Left lung (tissue), 10 donors: ENCODE measurements around the gene HIVEP3. TPM values are rescaled to one million over a fixed set of nuclear protein-coding genes. Genes with fewer than 3 reads are reported as not detected.

Experiments used
- ATAC-seq: fragments of 200-7000 bp; cut with Tn5 transposase; one replicate; pipeline ENCODE4 v1.9.1; 2020; ENCODE audit warnings: moderate library complexity
- DNase-seq, 4 donors: peaks; one replicate each; pipeline ENCODE4 v3.0.0-alpha.2; 2013 to 2020
- H3K27ac ChIP-seq, 2 donors: fragments of 200-600 bp; sonication (generic) in 1 of 2; one replicate each; pipeline versions ENCODE4 v1.5.0 to v1.8.0; 2020 to 2021
- H3K27me3 ChIP-seq, 2 donors: fragments of 200-600 bp; sonication (generic) in 1 of 2; one replicate each; pipeline versions ENCODE4 v1.5.0 to v1.8.0; 2020 to 2021
- H3K36me3 ChIP-seq, 2 donors: fragments of 200-600 bp; sonication (generic) in 1 of 2; one replicate each; pipeline versions ENCODE4 v1.5.0 to v1.8.0; 2020 to 2021
- H3K4me1 ChIP-seq, 2 donors: fragments of 200-600 bp; one replicate each; pipeline ENCODE4 v1.8.0; 2021
- H3K4me3 ChIP-seq, 2 donors: fragments of 200-600 bp; sonication (generic) in 1 of 2; one replicate each; pipeline versions ENCODE4 v1.5.0 to v1.8.0; 2020 to 2021; ENCODE audit warnings: mild to moderate bottlenecking in 1 of 2
- H3K9me3 ChIP-seq, 2 donors: fragments of 200-600 bp; sonication (generic) in 1 of 2; one replicate each; pipeline versions ENCODE4 v1.5.0 to v1.8.0; 2020 to 2021
- CTCF ChIP-seq, 2 donors: fragments of 200-600 bp; sonication (generic) in 1 of 2; IDR thresholded peaks; one replicate each; pipeline versions ENCODE4 v1.5.0 to v1.8.0; 2021; ENCODE audit warnings: antibody characterized with exemption in 2 of 2
- intact Hi-C, 2 donors: fragments of 100-400 bp; cut with DNase I; formaldehyde crosslinking; loops; one replicate each; pipeline versions ENCODE4 v1.11.2 to v1.14.2; 2022
- polyA plus RNA-seq, 6 donors: library from polyadenylated mRNA; unstranded; fragments of 120-200 nt; gene quantifications; one replicate each; pipeline ENCODE4 v1.2.1, GENCODE V29; 2013; ENCODE audit not compliant: insufficient read length in 6 of 6
- total RNA-seq, 2 donors: library from RNA; stranded (reverse); fragmentation: NEBNext Ultra II Directional; extraction: Animal tissue kit (Norgen Biotek cat#: 25700); gene quantifications; one replicate each; pipeline ENCODE4 v1.2.1, GENCODE V29; 2021
- donor health status: DM: no; HTN: yes; CAD: no.
- donor health status: DM: no; HTN: no; CAD: no.

Gene HIVEP3
- total and polyA plus RNA-seq, 8 donors = 6.0 to 15.6 (median 7.4) TPM

- Histone ChIP-seq H3K27me3 (no peaks in the 10 kb centered on the region), H3K4me3 (no peak overlapping the region), H3K27ac (no peak overlapping the region), H3K36me3 (peaks cover 0 to 38% of the 10 kb centered on the region in 2 donors), H3K4me1 (no peaks in the 10 kb centered on the region), H3K9me3 (no peaks in the 10 kb centered on the region)
- no peak for DNase-seq
- intact Hi-C loops = no loop called here
- ATAC-seq = no peak
- TF ChIP-seq CTCF (IDR thresholded peaks at IDR 0.05) = no peak
Measured at GRCh38 chr1:41583658-41584547, 334.8 kb downstream of the HIVEP3 start.

GRCh38 chr1:41582851-41583657, 335.7 kb downstream of the HIVEP3 start:
- TF ChIP-seq CTCF (IDR thresholded peaks at IDR 0.05) = no peak
- intact Hi-C loops = no loop called here

GRCh38 chr1:41582351-41582750, 336.4 kb downstream of the HIVEP3 start:
- TF ChIP-seq CTCF (IDR thresholded peaks at IDR 0.05) = no peak
- no peak for DNase-seq
- no peak overlapping the region for H3K4me3 ChIP-seq
- H3K9me3 ChIP-seq = no peaks in the 10 kb centered on the region
- peaks cover 0 to 38% of the 10 kb centered on the region in 2 donors for H3K36me3 ChIP-seq
- intact Hi-C loops = no loop called here
- no peak overlapping the region for H3K27ac ChIP-seq
- no peak for ATAC-seq
- no peaks in the 10 kb centered on the region for H3K27me3 ChIP-seq
- H3K4me1 ChIP-seq = no peaks in the 10 kb centered on the region

More at GRCh38 chr1:41582851-41583657, 335.7 kb downstream of the HIVEP3 start:
- Histone ChIP-seq H3K27me3 (no peaks in the 10 kb centered on the region), H3K4me1 (no peaks in the 10 kb centered on the region), H3K9me3 (no peaks in the 10 kb centered on the region), H3K27ac (no peak overlapping the region), H3K4me3 (no peak overlapping the region), H3K36me3 (peaks cover 0 to 38% of the 10 kb centered on the region in 2 donors)
- DNase-seq (no peak), ATAC-seq (no peak)

- Histone ChIP-seq H3K27ac (no peak overlapping the region), H3K4me1 (no peaks in the 10 kb centered on the region), H3K4me3 (no peak overlapping the region), H3K36me3 (peaks cover 0 to 38% of the 10 kb centered on the region in 2 donors), H3K9me3 (no peaks in the 10 kb centered on the region), H3K27me3 (no peaks in the 10 kb centered on the region)
- no peak for ATAC-seq
- no peak for TF ChIP-seq CTCF (IDR thresholded peaks at IDR 0.05)
- intact Hi-C loops = no loop called here
- no peak for DNase-seq
Measured at GRCh38 chr1:41582004-41582325, 336.8 kb downstream of the HIVEP3 start.
